ENCODE measurements around the gene IL1RAPL1.

DNA sequence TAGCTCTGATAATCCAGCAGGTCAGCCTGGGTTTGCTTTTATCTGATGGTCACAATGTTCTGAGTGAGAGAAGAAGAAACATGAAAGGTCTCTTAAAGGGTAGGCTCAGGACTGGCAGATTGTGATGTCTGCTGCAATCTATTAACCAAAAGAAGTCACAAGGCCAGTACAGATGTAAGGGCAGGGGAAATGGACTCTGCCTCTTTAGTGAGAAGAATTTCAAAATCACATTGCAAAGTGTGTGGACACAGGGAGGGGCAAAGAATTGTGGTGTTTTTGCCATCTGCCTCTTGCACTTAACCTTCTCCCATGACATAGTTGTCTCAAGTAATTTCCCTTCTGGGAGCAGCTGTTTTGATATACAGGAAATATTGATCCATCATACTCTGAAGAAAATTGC, 40.9 kb downstream of the IL1RAPL1 start:
- TF ChIP-seq, protein P1, sequence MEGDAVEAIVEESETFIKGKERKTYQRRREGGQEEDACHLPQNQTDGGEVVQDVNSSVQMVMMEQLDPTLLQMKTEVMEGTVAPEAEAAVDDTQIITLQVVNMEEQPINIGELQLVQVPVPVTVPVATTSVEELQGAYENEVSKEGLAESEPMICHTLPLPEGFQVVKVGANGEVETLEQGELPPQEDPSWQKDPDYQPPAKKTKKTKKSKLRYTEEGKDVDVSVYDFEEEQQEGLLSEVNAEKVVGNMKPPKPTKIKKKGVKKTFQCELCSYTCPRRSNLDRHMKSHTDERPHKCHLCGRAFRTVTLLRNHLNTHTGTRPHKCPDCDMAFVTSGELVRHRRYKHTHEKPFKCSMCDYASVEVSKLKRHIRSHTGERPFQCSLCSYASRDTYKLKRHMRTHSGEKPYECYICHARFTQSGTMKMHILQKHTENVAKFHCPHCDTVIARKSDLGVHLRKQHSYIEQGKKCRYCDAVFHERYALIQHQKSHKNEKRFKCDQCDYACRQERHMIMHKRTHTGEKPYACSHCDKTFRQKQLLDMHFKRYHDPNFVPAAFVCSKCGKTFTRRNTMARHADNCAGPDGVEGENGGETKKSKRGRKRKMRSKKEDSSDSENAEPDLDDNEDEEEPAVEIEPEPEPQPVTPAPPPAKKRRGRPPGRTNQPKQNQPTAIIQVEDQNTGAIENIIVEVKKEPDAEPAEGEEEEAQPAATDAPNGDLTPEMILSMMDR (IDR thresholded peaks at IDR 0.05; ENCODE audit: insufficient read depth, low read length, poor library complexity, severe bottlenecking): no peak
- no peak for TF ChIP-seq EZH2phosphoT487 (conservative IDR thresholded peaks at IDR 0.05; ENCODE audit: low read length)
